HEK293T (cell line): ENCODE measurements around the gene SNED1.

Experiments used
- CTCF ChIA-PET: fragments of 350-600 bp; formaldehyde crosslinking; extraction: SDS; loops from one replicate; lab custom pipeline; 2021; ENCODE audit warnings: antibody characterized with exemption, inconsistent platforms; lab: Yijun Ruan, JAX
- POLR2A ChIA-PET: fragments of 350-600 bp; formaldehyde crosslinking; extraction: SDS; loops from one replicate; lab custom pipeline; 2020; ENCODE audit warnings: antibody characterized with exemption, inconsistent platforms; lab: Yijun Ruan, JAX
- DNase-seq: peaks from one replicate; pipeline ENCODE4 v3.0.0; 2012; ENCODE audit warnings: mixed read lengths; ENCODE audit errors: extremely low spot score
- ARNT ChIP-seq: fragments of 450-650 bp; IDR thresholded peaks from 2 replicates; pipeline ENCODE4 v1.6.1; 2017; ENCODE audit warnings: mild to moderate bottlenecking
- BHLHE40 ChIP-seq: fragments of 450-650 bp; IDR thresholded peaks from 2 replicates; pipeline ENCODE4 v1.6.1; 2016; ENCODE audit warnings: mild to moderate bottlenecking, moderate library complexity, borderline replicate concordance
- CTBP1 ChIP-seq: fragments of 450-650 bp; IDR thresholded peaks from 2 replicates; pipeline ENCODE4 v1.6.1; 2016; ENCODE audit warnings: borderline replicate concordance
- ELF4 ChIP-seq: fragments of 450-650 bp; IDR thresholded peaks from 2 replicates; pipeline ENCODE4 v1.6.1; 2017; ENCODE audit warnings: antibody characterized with exemption
- FOXA1 ChIP-seq: fragments of 450-650 bp; IDR thresholded peaks from 2 replicates; pipeline ENCODE4 v1.6.1; 2016; ENCODE audit warnings: mild to moderate bottlenecking
- FOXK2 ChIP-seq: fragments of 450-650 bp; IDR thresholded peaks from 2 replicates; pipeline ENCODE4 v1.6.1; 2016; ENCODE audit warnings: mild to moderate bottlenecking
- FOXM1 ChIP-seq: fragments of 450-650 bp; IDR thresholded peaks from 2 replicates; pipeline ENCODE4 v1.6.1; 2017; ENCODE audit warnings: mild to moderate bottlenecking, borderline replicate concordance
- HDGF ChIP-seq: fragments of 450-650 bp; IDR thresholded peaks from 2 replicates; pipeline ENCODE4 v1.6.1; 2017; ENCODE audit warnings: antibody characterized with exemption, borderline replicate concordance
- L3MBTL2 ChIP-seq: fragments of 450-650 bp; conservative IDR thresholded peaks from 2 replicates; pipeline ENCODE4 v1.6.1; 2016; ENCODE audit warnings: mild to moderate bottlenecking
- LEF1 ChIP-seq: fragments of 450-650 bp; IDR thresholded peaks from 2 replicates; pipeline ENCODE4 v1.6.1; 2017; ENCODE audit warnings: mild to moderate bottlenecking, borderline replicate concordance
- NFRKB ChIP-seq: fragments of 450-650 bp; IDR thresholded peaks from 2 replicates; pipeline ENCODE4 v1.6.1; 2016; ENCODE audit warnings: mild to moderate bottlenecking, moderate library complexity
- SP1 ChIP-seq: fragments of 450-650 bp; IDR thresholded peaks from 2 replicates; pipeline ENCODE4 v1.6.1; 2017
- SUZ12 ChIP-seq: fragments of 450-650 bp; IDR thresholded peaks from 2 replicates; pipeline ENCODE4 v1.6.1; 2016; ENCODE audit warnings: mild to moderate bottlenecking
- TARDBP ChIP-seq: fragments of 450-650 bp; IDR thresholded peaks from 2 replicates; pipeline ENCODE4 v1.6.1; 2016
- ZNF384 ChIP-seq: fragments of 450-650 bp; IDR thresholded peaks from 2 replicates; pipeline ENCODE4 v1.6.1; 2016
- TF ChIP-seq, protein P1 (sequence below): fragments of 450-650 bp; IDR thresholded peaks from 2 replicates; pipeline ENCODE4 v1.6.1; 2016

Gene SNED1

GRCh38 chr2:240994171-240994896 is 4.1 kb upstream of the SNED1 start:
- CTCF ChIA-PET, result interaction anchor here (0.6 kb wide), 1 partner anchor 29 kb away, joined by 9 read pairs; no protein-coding TSS in a partner anchor
- POLR2A ChIA-PET, result no interaction called here
- TF ChIP-seq LEF1, result no peak
- TF ChIP-seq FOXK2, result no peak
- no peak for TF ChIP-seq ZNF384
- TF ChIP-seq CTBP1, result no peak
- TF ChIP-seq TARDBP, result no peak
- no peak for TF ChIP-seq L3MBTL2
- TF ChIP-seq ARNT, result no peak
- TF ChIP-seq HDGF, result no peak
- no peak for TF ChIP-seq FOXM1
- TF ChIP-seq SP1, result no peak
- no peak for TF ChIP-seq BHLHE40
- TF ChIP-seq SUZ12, result no peak
- TF ChIP-seq FOXA1, result no peak
- TF ChIP-seq, protein P1, sequence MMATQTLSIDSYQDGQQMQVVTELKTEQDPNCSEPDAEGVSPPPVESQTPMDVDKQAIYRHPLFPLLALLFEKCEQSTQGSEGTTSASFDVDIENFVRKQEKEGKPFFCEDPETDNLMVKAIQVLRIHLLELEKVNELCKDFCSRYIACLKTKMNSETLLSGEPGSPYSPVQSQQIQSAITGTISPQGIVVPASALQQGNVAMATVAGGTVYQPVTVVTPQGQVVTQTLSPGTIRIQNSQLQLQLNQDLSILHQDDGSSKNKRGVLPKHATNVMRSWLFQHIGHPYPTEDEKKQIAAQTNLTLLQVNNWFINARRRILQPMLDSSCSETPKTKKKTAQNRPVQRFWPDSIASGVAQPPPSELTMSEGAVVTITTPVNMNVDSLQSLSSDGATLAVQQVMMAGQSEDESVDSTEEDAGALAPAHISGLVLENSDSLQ, result no peak
- no peak for DNase-seq

DNA sequence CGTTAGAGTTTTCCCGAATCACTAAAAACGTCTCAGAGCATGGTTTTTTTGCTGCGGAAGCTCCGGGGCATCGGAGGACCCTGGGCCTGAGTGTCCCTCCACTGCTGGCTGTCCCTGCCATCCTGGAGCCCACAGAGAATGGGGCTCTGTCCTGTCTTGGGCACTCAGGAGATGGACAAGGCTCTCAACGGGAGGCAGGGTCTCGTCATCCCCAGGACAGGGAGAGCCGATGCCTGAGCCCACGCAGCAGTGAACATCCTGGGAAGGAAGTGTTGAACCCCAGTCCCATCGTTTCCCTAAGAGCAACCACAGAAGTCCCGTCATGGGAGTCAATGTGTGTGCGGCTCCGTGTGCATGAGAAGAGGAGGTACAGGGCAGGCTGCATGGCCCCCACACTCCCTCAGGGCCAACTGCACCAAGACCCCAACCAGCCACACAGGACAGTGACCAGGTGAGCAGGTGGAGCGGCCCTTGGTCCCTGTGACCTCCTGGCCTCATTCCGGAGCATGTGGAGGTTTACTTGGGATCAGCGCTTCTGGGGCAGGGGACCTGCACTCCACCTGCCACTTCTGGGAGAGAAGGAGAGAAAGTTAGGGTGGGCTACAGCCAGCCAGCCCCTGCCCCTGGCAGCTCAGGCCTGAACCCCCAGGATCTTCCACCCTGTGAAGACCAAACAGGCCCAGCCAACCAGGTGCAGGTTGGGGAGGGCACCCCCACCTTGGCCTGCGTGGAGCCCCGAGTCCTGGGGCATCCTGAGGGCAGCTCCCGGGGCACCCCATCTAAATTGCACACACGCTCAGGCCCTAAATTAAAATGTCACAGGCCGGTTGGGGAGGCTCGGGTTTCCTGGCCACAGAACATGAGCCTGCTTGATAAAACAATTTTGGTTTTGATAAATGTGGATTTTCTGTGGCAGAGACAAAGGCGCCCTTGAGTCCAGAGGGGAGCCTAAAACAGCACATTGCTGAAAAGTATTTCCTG is 3.1 kb upstream of the SNED1 start:
- ChIA-PET POLR2A (no interaction called here), CTCF (interaction anchor here (0.6 kb wide), 1 partner anchor 28 kb away, joined by 9 read pairs; no protein-coding TSS in a partner anchor)
- no peak for DNase-seq
- no peak for TF ChIP-seq BHLHE40
- TF ChIP-seq FOXK2, result no peak
- no peak for TF ChIP-seq FOXA1
- TF ChIP-seq NFRKB, result no peak
- TF ChIP-seq TARDBP, result no peak
- no peak for TF ChIP-seq LEF1
- TF ChIP-seq SUZ12, result no peak
- no peak for TF ChIP-seq ARNT

GRCh38 chr2:240996161-240996833 is 2.1 kb upstream of the SNED1 start:
- TF ChIP-seq HDGF, result no peak
- TF ChIP-seq FOXM1, result no peak
- TF ChIP-seq CTBP1, result no peak
- no peak for TF ChIP-seq NFRKB
- TF ChIP-seq FOXK2, result no peak
- no peak for TF ChIP-seq BHLHE40
- no peak for TF ChIP-seq SUZ12
- no peak for TF ChIP-seq TARDBP
- TF ChIP-seq FOXA1, result no peak
- no peak for TF ChIP-seq ELF4
- TF ChIP-seq SP1, result no peak
- no peak for TF ChIP-seq ARNT
- ChIA-PET CTCF (no interaction called here), POLR2A (no interaction called here)
- no peak for DNase-seq

DNA sequence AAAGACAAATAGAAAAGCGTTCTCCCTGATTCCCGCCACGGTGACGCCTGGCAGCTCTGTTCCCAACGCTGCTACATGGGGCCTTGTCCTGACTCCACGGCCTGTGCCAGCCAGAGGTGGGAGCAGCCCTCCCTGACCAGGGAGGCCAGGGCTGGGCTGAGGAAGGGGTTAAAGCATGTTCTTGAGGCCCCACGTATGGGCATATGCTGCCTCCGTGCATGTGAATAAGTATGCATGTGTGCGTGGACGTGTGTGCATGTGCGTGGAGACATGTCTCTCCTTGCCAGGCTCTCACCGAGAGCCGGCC is 1.6 kb upstream of the SNED1 start:
- ChIA-PET POLR2A (no interaction called here), CTCF (no interaction called here)
- TF ChIP-seq CTBP1 (no peak), SP1 (no peak), SUZ12 (no peak), ARNT (no peak), TARDBP (no peak), ZNF384 (no peak), NFRKB (no peak)
- DNase-seq, result no peak

DNA sequence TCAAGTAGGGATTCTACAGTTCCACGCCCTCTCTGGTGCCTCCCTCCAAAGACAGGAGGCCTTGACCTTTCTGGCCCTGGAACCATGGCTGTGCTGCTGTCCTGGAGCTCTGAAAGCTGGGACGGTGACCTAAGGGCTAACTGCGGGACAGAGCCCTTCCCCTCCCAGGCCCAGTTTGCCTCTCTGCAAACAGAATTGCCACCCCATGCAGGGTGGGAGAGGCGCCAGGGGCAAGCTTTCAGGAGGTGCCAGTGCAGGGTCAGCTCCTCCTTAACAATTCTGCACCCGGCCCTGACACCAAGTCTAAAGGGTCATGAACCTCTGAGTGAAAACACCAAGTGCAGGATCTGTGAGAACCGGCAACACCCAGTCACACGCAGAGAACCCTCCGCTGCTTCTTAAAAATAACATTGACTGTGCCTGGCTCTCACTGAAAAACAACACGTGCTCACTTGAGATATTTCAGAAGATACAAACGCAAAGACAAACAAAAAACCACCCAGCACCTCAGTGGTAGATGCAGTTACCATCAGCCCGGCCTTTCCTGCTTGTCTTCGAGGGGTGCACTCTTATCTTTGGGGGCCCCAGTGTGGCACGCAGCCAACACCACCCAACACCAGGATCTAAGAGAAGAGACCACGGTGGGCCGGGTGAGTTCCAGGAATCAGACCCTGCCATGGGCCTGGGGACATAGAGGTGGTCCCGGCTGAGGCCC is 1.1 kb upstream of the SNED1 start:
- DNase-seq, result no peak
- CTCF ChIA-PET, result no interaction called here
- POLR2A ChIA-PET, result no interaction called here
- TF ChIP-seq LEF1, result no peak
- no peak for TF ChIP-seq FOXK2
- TF ChIP-seq SP1, result no peak
- no peak for TF ChIP-seq ARNT
- no peak; the same call in 1 of the 2 replicates for TF ChIP-seq L3MBTL2
- no peak for TF ChIP-seq HDGF
- no peak for TF ChIP-seq FOXM1
- TF ChIP-seq BHLHE40, result no peak
- TF ChIP-seq, protein P1, result no peak
- no peak for TF ChIP-seq FOXA1
- no peak for TF ChIP-seq CTBP1
- no peak for TF ChIP-seq TARDBP
- no peak for TF ChIP-seq SUZ12
- no peak for TF ChIP-seq ELF4
- TF ChIP-seq ZNF384, result no peak
- no peak for TF ChIP-seq NFRKB

- CTCF ChIA-PET, result no interaction called here
- TF ChIP-seq ELF4, result no peak
- no peak for TF ChIP-seq HDGF
- TF ChIP-seq TARDBP, result no peak
- no peak for TF ChIP-seq FOXA1
- no peak for TF ChIP-seq ARNT
- TF ChIP-seq CTBP1, result no peak
- TF ChIP-seq ZNF384, result no peak
- no peak for TF ChIP-seq SUZ12
- POLR2A ChIA-PET, result no interaction called here
- DNase-seq, result no peak
Measured at GRCh38 chr2:240998706-240998994, 232 bp downstream of the SNED1 start.
